Smooth muscle cell (in vitro differentiated cells): ENCODE data around the gene CHRNA1. TPM values are rescaled to one million over a fixed set of nuclear protein-coding genes. Genes with fewer than 3 reads are reported as not detected.

Experiments used
- DNase-seq: peaks from one replicate; lab custom pipeline; 2025; ENCODE audit not compliant: unreplicated experiment; lab: John Stamatoyannopoulos, UW
- H2AFZ ChIP-seq: fragments of 200-600 bp; sonication (generic); 2 replicates; pipeline ENCODE4 v1.6.0; 2016; ENCODE audit warnings: antibody characterized with exemption, low read depth, mild to moderate bottlenecking
- H3F3A ChIP-seq: fragments of 200-600 bp; sonication (generic); 2 replicates; pipeline ENCODE4 v1.6.0; 2017; ENCODE audit warnings: antibody characterized with exemption, low read depth
- H3K27ac ChIP-seq: fragments of 200-600 bp; sonication (generic); 2 replicates; pipeline ENCODE4 v1.5.1; 2016; ENCODE audit warnings: low read depth, mild to moderate bottlenecking
- H3K27me3 ChIP-seq: fragments of 200-600 bp; sonication (generic); 2 replicates; pipeline ENCODE4 v1.6.1; 2016; ENCODE audit warnings: low read depth, mild to moderate bottlenecking
- H3K36me3 ChIP-seq: fragments of 200-600 bp; sonication (generic); 2 replicates; pipeline ENCODE4 v1.5.1; 2016; ENCODE audit warnings: low read depth
- H3K4me1 ChIP-seq: fragments of 200-600 bp; sonication (generic); 2 replicates; pipeline ENCODE4 v1.5.1; 2016; ENCODE audit warnings: low read depth
- H3K4me2 ChIP-seq: fragments of 200-600 bp; sonication (generic); 2 replicates; pipeline ENCODE4 v1.6.0; 2016; ENCODE audit warnings: mild to moderate bottlenecking
- H3K4me3 ChIP-seq: fragments of 200-600 bp; sonication (generic); 2 replicates; pipeline ENCODE4 v1.5.1; 2016; ENCODE audit warnings: mild to moderate bottlenecking
- H3K79me2 ChIP-seq: fragments of 200-600 bp; sonication (generic); 2 replicates; pipeline ENCODE4 v1.6.0; 2016; ENCODE audit warnings: low read depth, mild to moderate bottlenecking
- H3K9ac ChIP-seq: fragments of 200-600 bp; sonication (generic); 2 replicates; pipeline ENCODE4 v1.6.0; 2016; ENCODE audit warnings: low read depth
- H3K9me3 ChIP-seq: fragments of 200-600 bp; sonication (generic); replicated peaks from 2 replicates; pipeline ENCODE4 v1.5.1; 2016; ENCODE audit warnings: low read depth
- H4K20me1 ChIP-seq: fragments of 200-600 bp; sonication (generic); 2 replicates; pipeline ENCODE4 v1.6.0; 2016; ENCODE audit warnings: low read depth
- WGBS: methylation state at CpG from one replicate; pipeline ENCODE4 v1.1.7; 2016; ENCODE audit warnings: low lambda C conversion rate; 5-methylcytosine and 5-hydroxymethylcytosine counted together
- polyA plus RNA-seq: library from polyadenylated mRNA; unstranded; fragments of >200 nt; fragmentation: Nextera tagmentation; extraction: Ambion mirVana; gene quantifications from 2 replicates; pipeline ENCODE4 v1.2.1, GENCODE V29; 2016
- total RNA-seq: library from RNA; depleted of rRNA; stranded (reverse); fragments of >200 nt; gene quantifications from 2 replicates; pipeline ENCODE4 v1.2.3, GENCODE V29; 2014
- TF ChIP-seq, protein P1 (sequence below): fragments of 200-600 bp; sonication (generic); IDR thresholded peaks from 2 replicates; pipeline ENCODE4 v1.5.1; 2017; ENCODE audit warnings: borderline replicate concordance, mild to moderate bottlenecking, antibody characterized with exemption; ENCODE audit not compliant: insufficient read depth, poor library complexity, severe bottlenecking

The CHRNA1 gene
- total and polyA plus RNA-seq, 2 experiments from 2014 or later, result 1.2 to 1.3 TPM

DNA sequence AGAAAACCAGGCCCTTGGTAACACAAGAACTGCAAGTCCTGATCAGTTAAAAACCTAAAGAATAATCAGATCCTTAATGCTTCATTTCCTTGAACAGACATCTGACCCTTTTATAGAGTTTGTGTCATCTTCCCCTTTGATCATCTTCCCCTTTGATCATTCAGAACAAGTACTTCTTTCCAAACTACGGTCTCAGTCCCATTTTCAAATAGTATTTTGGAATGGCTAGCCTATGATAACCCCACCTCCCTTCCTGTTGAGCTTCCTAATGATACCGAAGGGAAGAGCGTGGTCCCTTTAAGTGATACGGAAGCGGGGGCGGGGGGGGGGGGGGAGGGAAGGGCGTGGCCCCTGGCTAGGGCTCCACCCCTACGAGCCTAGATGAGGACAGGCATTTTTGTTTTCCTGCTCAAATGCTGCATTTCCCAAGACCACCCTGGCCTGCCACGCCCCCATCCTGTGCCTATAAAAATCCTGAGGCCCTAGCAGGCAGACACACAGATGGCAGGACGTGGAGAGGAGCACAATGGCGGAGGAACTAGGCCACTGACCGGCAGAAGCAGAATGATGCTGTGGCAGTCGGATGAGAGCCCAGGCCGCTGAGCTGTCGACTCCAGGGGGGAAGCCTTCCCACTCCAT lies 24.1 kb upstream of the CHRNA1 start:
- Histone ChIP-seq H3K36me3 (no peaks in the 10 kb centered on the region), H3K27ac (peak overlapping the region; percentile 94), H4K20me1 (no peaks in the 10 kb centered on the region), H3K4me2 (peak overlapping the region; percentile 73), H3K9me3 (no peaks in the 10 kb centered on the region), H2AFZ (peak overlapping the region; percentile 60), H3K4me3 (no peak overlapping the region), H3K27me3 (no peaks in the 10 kb centered on the region), H3K79me2 (no peaks in the 10 kb centered on the region), H3K9ac (peak overlapping the region; percentile 80), H3K4me1 (peaks cover 13% of the 10 kb centered on the region), H3F3A (peaks cover 12% of the 10 kb centered on the region)
- TF ChIP-seq, protein P1, sequence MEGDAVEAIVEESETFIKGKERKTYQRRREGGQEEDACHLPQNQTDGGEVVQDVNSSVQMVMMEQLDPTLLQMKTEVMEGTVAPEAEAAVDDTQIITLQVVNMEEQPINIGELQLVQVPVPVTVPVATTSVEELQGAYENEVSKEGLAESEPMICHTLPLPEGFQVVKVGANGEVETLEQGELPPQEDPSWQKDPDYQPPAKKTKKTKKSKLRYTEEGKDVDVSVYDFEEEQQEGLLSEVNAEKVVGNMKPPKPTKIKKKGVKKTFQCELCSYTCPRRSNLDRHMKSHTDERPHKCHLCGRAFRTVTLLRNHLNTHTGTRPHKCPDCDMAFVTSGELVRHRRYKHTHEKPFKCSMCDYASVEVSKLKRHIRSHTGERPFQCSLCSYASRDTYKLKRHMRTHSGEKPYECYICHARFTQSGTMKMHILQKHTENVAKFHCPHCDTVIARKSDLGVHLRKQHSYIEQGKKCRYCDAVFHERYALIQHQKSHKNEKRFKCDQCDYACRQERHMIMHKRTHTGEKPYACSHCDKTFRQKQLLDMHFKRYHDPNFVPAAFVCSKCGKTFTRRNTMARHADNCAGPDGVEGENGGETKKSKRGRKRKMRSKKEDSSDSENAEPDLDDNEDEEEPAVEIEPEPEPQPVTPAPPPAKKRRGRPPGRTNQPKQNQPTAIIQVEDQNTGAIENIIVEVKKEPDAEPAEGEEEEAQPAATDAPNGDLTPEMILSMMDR, result no peak
- no peak for DNase-seq
- 50% methylated on average over 14 of the region's 15 CpGs for WGBS

DNA sequence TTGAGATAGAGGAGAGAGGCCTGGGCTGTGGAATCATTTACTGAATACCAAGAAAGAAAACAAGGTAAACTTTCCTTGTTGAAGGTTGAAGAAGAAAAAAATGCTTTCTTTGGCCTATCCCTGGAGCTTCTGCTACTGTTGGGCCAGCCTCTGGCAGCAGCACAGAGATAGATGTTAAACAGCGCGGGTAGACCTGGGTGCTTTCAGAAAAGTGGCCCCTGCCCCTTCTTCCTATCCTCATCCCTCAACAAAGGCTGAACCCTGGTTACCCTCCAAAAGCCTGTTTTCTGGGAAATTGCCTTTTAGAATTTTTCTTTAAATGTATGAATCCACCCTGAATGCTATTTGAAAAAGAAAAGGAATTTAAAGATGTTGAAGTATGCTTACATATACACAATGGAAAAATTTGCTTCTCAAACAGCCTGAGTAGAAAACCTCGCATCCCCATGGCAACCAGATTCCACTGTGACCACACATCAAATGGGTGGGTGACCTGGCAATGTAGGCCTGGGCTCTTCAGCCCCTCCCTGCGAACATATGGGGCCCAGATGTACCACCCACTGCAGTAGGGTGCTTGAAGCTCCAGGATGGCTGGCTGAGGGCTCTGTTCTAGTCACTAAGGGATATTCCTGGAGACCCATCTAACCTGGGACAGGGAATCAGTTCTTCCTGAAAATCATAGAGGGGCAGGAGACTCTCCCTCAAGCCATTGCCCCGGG lies 23.4 kb upstream of the CHRNA1 start:
- no peaks in the 10 kb centered on the region for H4K20me1 ChIP-seq
- peak overlapping the region; percentile 60 for H2AFZ ChIP-seq
- H3K4me3 ChIP-seq, result no peak overlapping the region
- no peaks in the 10 kb centered on the region for H3K79me2 ChIP-seq
- TF ChIP-seq, protein P1, result no peak
- DNase-seq, result no peak
- peaks cover 12% of the 10 kb centered on the region for H3F3A ChIP-seq
- H3K27me3 ChIP-seq, result no peaks in the 10 kb centered on the region
- H3K9me3 ChIP-seq, result no peaks in the 10 kb centered on the region
- H3K9ac ChIP-seq, result peak overlapping the region; percentile 80
- 18% methylated on average over 5 of the region's 5 CpGs for WGBS
- peak overlapping the region; percentile 94 for H3K27ac ChIP-seq
- H3K4me2 ChIP-seq, result peak overlapping the region; percentile 73
- peaks cover 13% of the 10 kb centered on the region for H3K4me1 ChIP-seq
- H3K36me3 ChIP-seq, result no peaks in the 10 kb centered on the region

DNA sequence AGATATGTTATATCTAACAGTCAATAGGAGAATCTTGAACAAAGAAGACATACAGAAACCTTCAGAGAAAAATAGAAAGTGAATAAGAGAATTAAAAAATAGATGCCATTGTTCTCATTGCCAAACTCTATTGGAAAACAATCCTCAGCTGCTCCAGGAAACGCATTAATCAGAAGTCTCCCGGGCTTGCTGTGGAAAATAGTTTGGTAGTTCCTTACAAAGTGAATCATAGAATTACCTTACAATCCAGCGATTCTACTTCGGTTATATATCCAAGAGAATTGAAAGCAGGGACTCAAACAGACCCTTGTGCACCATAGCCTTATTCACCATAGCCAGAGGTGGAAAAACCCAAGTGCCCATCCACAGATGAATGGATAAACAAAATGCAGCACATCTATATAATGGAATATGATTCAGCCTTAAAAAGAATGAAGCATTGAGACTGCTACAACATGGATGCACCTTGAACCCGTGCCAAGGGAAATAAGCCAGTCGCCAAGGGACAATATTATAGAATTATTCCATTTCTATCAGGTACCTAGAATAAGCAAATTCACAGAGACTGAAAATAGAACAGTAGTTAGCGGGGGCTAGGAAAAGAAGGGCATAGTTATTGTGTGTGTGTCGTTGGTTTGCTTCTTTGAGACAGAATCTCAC lies 21.9 kb upstream of the CHRNA1 start:
- no peaks in the 10 kb centered on the region for H3K36me3 ChIP-seq
- H3K27ac ChIP-seq, result peak overlapping the region; percentile 94
- H3K79me2 ChIP-seq, result no peaks in the 10 kb centered on the region
- peaks cover 13% of the 10 kb centered on the region for H3K4me1 ChIP-seq
- WGBS, result 96% methylated on average over 8 of the region's 8 CpGs
- DNase-seq, result no peak
- H3K27me3 ChIP-seq, result no peaks in the 10 kb centered on the region
- H3K9ac ChIP-seq, result no peak overlapping the region
- H3K4me3 ChIP-seq, result no peak overlapping the region
- no peak overlapping the region for H2AFZ ChIP-seq
- no peaks in the 10 kb centered on the region for H3K9me3 ChIP-seq
- H3K4me2 ChIP-seq, result no peak overlapping the region
- peaks cover 12% of the 10 kb centered on the region for H3F3A ChIP-seq
- TF ChIP-seq, protein P1, result no peak
- no peaks in the 10 kb centered on the region for H4K20me1 ChIP-seq
